B cell (primary cell): ENCODE measurements around the gene PGK1. TPM values are rescaled to one million over a fixed set of nuclear protein-coding genes. Genes with fewer than 3 reads are reported as not detected.

Experiments
- ATAC-seq: fragments of 200-7000 bp; cut with Tn5 transposase; one replicate; pipeline ENCODE4 v1.10.0; 2021; ENCODE audit warnings: low read depth, mild to moderate bottlenecking, moderate number of reproducible peaks, moderate library complexity
- CTCF ChIA-PET: fragments of 350-600 bp; sonication (Branson Sonifier 250); formaldehyde crosslinking; loops from one replicate; lab custom pipeline; 2021; ENCODE audit warnings: antibody characterized with exemption, inconsistent platforms; lab: Charles Lee
- POLR2A ChIA-PET: fragments of 350-600 bp; sonication (Branson Sonifier 250); formaldehyde crosslinking; loops from one replicate; lab custom pipeline; 2021; ENCODE audit warnings: antibody characterized with exemption; lab: Charles Lee
- DNase-seq: peaks from one replicate; pipeline ENCODE4 v3.0.0; 2013
- H2AFZ ChIP-seq: 2 replicates; pipeline ENCODE4 v1.6.1; 2012; ENCODE audit warnings: mild to moderate bottlenecking, low read depth, low read length; ENCODE audit not compliant: insufficient read depth, poor library complexity, severe bottlenecking
- H3K27ac ChIP-seq, 2 donors: 1 replicate in 1 of 2; 2 replicates in 1 of 2; pipeline ENCODE4 v1.5.1; 2012 to 2013; ENCODE audit warnings: low read length in 2 of 2, mild to moderate bottlenecking in 2 of 2, moderate library complexity in 1 of 2
- H3K27me3 ChIP-seq, 4 experiments: fragments of 200-600 bp in 1 of 4; sonication (generic) in 1 of 4; replicated peaks in 1 of 4; 1 replicate in 2 of 4; 2 replicates in 2 of 4; pipeline versions ENCODE4 v1.6.1 to v1.7.0; 2013 to 2016; ENCODE audit warnings: low read length in 3 of 4, mild to moderate bottlenecking in 2 of 4, mixed read lengths in 1 of 4, moderate library complexity in 1 of 4; ENCODE audit not compliant: insufficient read depth in 4 of 4, control insufficient read depth in 3 of 4; ENCODE audit errors: control extremely low read depth in 1 of 4
- H3K36me3 ChIP-seq, 2 experiments: replicated peaks in 1 of 2; 1 replicate in 1 of 2; 2 replicates in 1 of 2; pipeline versions ENCODE4 v1.6.1 to v1.7.1; 2013; ENCODE audit warnings: low read length in 1 of 2; ENCODE audit not compliant: insufficient read depth in 2 of 2, control insufficient read depth in 1 of 2; ENCODE audit errors: control extremely low read depth in 1 of 2, extremely low read depth in 1 of 2
- H3K4me1 ChIP-seq, 2 donors: fragments of 200-600 bp in 1 of 2; sonication (generic) in 1 of 2; 1 replicate in 1 of 2; 2 replicates in 1 of 2; pipeline versions ENCODE4 v1.5.1 to v1.6.1; 2013 to 2017; ENCODE audit warnings: low read length in 2 of 2; ENCODE audit not compliant: control insufficient read depth in 2 of 2, insufficient read depth in 2 of 2
- H3K4me2 ChIP-seq: replicated peaks from 2 replicates; pipeline ENCODE3; 2012; ENCODE audit warnings: mild to moderate bottlenecking, low read depth, low read length; ENCODE audit not compliant: poor library complexity, severe bottlenecking
- H3K4me3 ChIP-seq, 5 experiments: fragments of 200-600 bp in 1 of 5; sonication (generic) in 1 of 5; 1 replicate in 3 of 5; 2 replicates in 2 of 5; pipeline versions ENCODE4 v1.5.1 to v1.7.0; 2011 to 2016; ENCODE audit warnings: low read length in 4 of 5, mild to moderate bottlenecking in 4 of 5, low read depth in 2 of 5, control low read depth in 1 of 5, moderate library complexity in 1 of 5; ENCODE audit not compliant: insufficient read depth in 1 of 5; ENCODE audit errors: control extremely low read depth in 1 of 5, extremely low read depth in 1 of 5
- H3K79me2 ChIP-seq: fragments of 200-600 bp; sonication (generic); one replicate; pipeline ENCODE4 v1.6.0; 2016; ENCODE audit warnings: low read length; ENCODE audit not compliant: control insufficient read depth, insufficient read depth
- H3K9ac ChIP-seq: fragments of 200-600 bp; sonication (generic); 2 replicates; pipeline ENCODE4 v1.6.1; 2017; ENCODE audit warnings: mild to moderate bottlenecking, low read length, moderate library complexity
- H3K9me3 ChIP-seq, 3 donors: one replicate each; pipeline versions ENCODE4 v1.6.1 to v1.7.1; 2013; ENCODE audit warnings: low read length in 2 of 3; ENCODE audit not compliant: control insufficient read depth in 2 of 3, insufficient read depth in 1 of 3; ENCODE audit errors: control extremely low read depth in 1 of 3
- H4K20me1 ChIP-seq: 2 replicates; pipeline ENCODE4 v1.6.0; 2012; ENCODE audit warnings: mild to moderate bottlenecking, low read length; ENCODE audit not compliant: insufficient read depth, control insufficient read depth, poor library complexity, severe bottlenecking
- H3K27ac Mint-ChIP-seq: one replicate; pipeline ENCODE4 v1.8.0; 2021; ENCODE audit warnings: mixed read lengths
- H3K27me3 Mint-ChIP-seq: one replicate; pipeline ENCODE4 v1.8.0; 2021; ENCODE audit warnings: mixed read lengths
- H3K4me1 Mint-ChIP-seq: one replicate; pipeline ENCODE4 v1.8.0; 2021; ENCODE audit warnings: mixed read lengths
- H3K4me3 Mint-ChIP-seq: one replicate; pipeline ENCODE4 v1.8.0; 2021; ENCODE audit warnings: mixed read lengths
- H3K9me3 Mint-ChIP-seq: one replicate; pipeline ENCODE4 v1.8.0; 2022; ENCODE audit warnings: mixed read lengths; ENCODE audit not compliant: insufficient read depth
- EZH2 ChIP-seq: IDR thresholded peaks from 2 replicates; pipeline ENCODE4 v1.6.1; 2012; ENCODE audit warnings: borderline replicate concordance, low read depth, mild to moderate bottlenecking, moderate library complexity, low read length; ENCODE audit not compliant: insufficient read depth, poor library complexity, severe bottlenecking
- WGBS: methylation state at CpG from one replicate; pipeline ENCODE4 v1.1.5; 2013; ENCODE audit warnings: missing lambda C conversion rate; ENCODE audit not compliant: insufficient coverage; 5-methylcytosine and 5-hydroxymethylcytosine counted together
- intact Hi-C: fragments of 100-400 bp; cut with micrococcal nuclease; formaldehyde crosslinking; loops from one replicate; pipeline ENCODE4 v1.10.0; 2022
- polyA plus RNA-seq: library from polyadenylated mRNA; depleted of rRNA; stranded (reverse); fragments of >200 nt; gene quantifications from 2 replicates; pipeline ENCODE4 v1.2.3, GENCODE V29; 2012
- total RNA-seq, 2 donors: library from RNA; stranded (reverse); fragments of 120-200 nt in 1 of 2; gene quantifications; 1 replicate in 1 of 2; 2 replicates in 1 of 2; pipeline versions ENCODE4 v1.2.3 to v1.2.4, GENCODE V29; 2013 to 2022
- TF ChIP-seq, protein P1 (sequence below): fragments of 200-600 bp; IDR thresholded peaks from one replicate; pipeline ENCODE4 v1.8.0; 2022; ENCODE audit warnings: antibody characterized with exemption, mild to moderate bottlenecking

The PGK1 gene
- total and polyA plus RNA-seq, 2 donors (not counting 1 experiment from before 2014, with no cell fraction given): 83.7 to 162 TPM

DNA sequence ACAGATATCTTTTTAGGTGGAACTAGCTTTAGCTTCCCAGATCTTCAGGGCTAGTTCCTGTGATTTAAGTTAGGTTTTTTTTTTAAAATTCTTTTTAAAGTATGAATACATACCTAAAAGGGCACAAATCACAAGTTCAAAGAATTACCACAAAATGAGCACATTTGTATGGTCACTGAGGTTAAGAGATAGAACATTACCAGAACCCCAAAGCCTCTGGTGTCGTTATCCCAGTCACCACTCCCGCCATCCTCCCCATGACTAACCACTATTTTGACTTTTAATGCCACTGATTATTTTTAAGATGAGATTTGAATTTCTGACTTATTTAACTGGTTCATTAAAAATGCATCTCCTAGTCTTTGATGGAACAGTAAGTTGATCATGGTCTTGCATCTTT lies 5.4 kb downstream of the PGK1 start:
- DNase-seq (no peak), ATAC-seq (no peak)
- ChIA-PET POLR2A (no interaction called here), CTCF (no interaction called here)
- Histone ChIP-seq H3K4me3 (no peak overlapping the region), H4K20me1 (peaks cover 31% of the 10 kb centered on the region), H3K36me3 (peaks cover 0 to 42% of the 10 kb centered on the region in 2 experiments), H3K9me3 (no peaks in the 10 kb centered on the region), H3K27me3 (no peaks in the 10 kb centered on the region), H3K4me2 (no peak overlapping the region), H3K79me2 (peaks cover 87% of the 10 kb centered on the region), H3K27ac (no peak overlapping the region), H3K4me1 (peaks cover 33 to 40% of the 10 kb centered on the region in 2 donors), H3K9ac (no peak overlapping the region), H2AFZ (no peak overlapping the region)
- no peaks in the 10 kb centered on the region for H3K27me3 Mint-ChIP-seq
- intact Hi-C loops: loop anchor here (5.0 to 10.0 kb wide), 4 partner anchors 215 to 985 kb away; partner anchors contain the start of gene CYSLTR1
- H3K4me3 Mint-ChIP-seq: no peak overlapping the region
- TF ChIP-seq EZH2: no peak
- TF ChIP-seq, protein P1, sequence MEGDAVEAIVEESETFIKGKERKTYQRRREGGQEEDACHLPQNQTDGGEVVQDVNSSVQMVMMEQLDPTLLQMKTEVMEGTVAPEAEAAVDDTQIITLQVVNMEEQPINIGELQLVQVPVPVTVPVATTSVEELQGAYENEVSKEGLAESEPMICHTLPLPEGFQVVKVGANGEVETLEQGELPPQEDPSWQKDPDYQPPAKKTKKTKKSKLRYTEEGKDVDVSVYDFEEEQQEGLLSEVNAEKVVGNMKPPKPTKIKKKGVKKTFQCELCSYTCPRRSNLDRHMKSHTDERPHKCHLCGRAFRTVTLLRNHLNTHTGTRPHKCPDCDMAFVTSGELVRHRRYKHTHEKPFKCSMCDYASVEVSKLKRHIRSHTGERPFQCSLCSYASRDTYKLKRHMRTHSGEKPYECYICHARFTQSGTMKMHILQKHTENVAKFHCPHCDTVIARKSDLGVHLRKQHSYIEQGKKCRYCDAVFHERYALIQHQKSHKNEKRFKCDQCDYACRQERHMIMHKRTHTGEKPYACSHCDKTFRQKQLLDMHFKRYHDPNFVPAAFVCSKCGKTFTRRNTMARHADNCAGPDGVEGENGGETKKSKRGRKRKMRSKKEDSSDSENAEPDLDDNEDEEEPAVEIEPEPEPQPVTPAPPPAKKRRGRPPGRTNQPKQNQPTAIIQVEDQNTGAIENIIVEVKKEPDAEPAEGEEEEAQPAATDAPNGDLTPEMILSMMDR: no peak
- WGBS: no CpG with 5 or more reads among the region's 2 CpGs
- H3K9me3 Mint-ChIP-seq: no peaks in the 10 kb centered on the region
- H3K27ac Mint-ChIP-seq: no peak overlapping the region
- peaks cover 51% of the 10 kb centered on the region for H3K4me1 Mint-ChIP-seq

DNA sequence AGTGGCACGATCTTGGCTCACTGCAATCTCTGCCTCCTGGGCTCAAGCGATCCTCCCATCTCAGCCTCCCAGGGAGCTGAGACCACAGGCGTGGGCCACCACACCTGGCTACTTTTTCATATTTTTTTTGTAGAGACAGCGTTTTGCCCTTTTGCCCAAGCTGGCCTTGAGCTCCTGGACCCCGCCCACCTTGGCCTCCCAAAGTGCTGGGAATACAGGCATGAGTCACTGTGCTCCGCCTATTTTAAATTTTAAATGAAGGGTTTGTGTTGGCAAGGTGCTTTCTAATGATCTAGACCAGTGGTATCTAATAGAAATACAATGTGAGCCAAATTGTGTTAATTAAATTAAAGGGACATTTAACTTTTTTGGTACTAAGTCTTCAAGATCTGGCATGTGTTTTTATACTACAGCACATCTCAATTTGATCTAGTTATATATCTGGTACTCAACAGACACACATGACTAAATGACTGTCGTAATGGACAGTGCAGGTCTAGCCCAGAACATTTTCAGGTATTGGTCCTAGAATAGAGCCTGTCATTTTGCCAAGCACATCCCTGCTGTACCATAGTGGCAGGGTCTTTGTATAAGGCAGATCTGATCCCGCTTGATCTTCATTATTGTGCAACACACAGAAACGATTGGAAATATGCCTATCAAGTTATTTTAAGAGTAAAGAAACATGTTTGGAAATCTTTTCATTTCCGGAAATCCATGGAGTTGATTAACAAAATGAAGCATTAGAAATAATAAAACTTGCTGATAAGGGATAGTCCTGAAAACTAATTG lies 7.3 kb downstream of the PGK1 start:
- H3K4me3 ChIP-seq: no peak overlapping the region

More for the DNA sequence above, 7.3 kb downstream of the PGK1 start:
- Histone ChIP-seq H3K27ac (no peak overlapping the region), H3K79me2 (peaks cover 70% of the 10 kb centered on the region), H4K20me1 (peaks cover 39% of the 10 kb centered on the region), H3K9me3 (no peaks in the 10 kb centered on the region), H3K27me3 (no peaks in the 10 kb centered on the region), H3K36me3 (peaks cover 0 to 59% of the 10 kb centered on the region in 2 experiments), H3K4me1 (peaks cover 23 to 26% of the 10 kb centered on the region in 2 donors), H3K9ac (no peak overlapping the region), H2AFZ (no peak overlapping the region), H3K4me2 (no peak overlapping the region)
- 100% methylated on average over 2 of the region's 10 CpGs for WGBS
- CTCF ChIA-PET: no interaction called here
- POLR2A ChIA-PET: no interaction called here
- H3K9me3 Mint-ChIP-seq: no peaks in the 10 kb centered on the region
- H3K4me3 Mint-ChIP-seq: no peak overlapping the region
- ATAC-seq: no peak
- H3K27ac Mint-ChIP-seq: no peak overlapping the region
- H3K27me3 Mint-ChIP-seq: no peaks in the 10 kb centered on the region
- H3K4me1 Mint-ChIP-seq: peaks cover 36% of the 10 kb centered on the region
- DNase-seq: no peak
- TF ChIP-seq, protein P1: no peak
- no peak for TF ChIP-seq EZH2
- intact Hi-C loops: no loop called here
